ENCODE results near the gene AAMP. TPM values are rescaled to one million over a fixed set of nuclear protein-coding genes. Genes with fewer than 3 reads are reported as not detected.

The AAMP gene
- total and polyA plus RNA-seq, 4 donors = 63.6 to 116 (median 74.6) TPM

- TF ChIP-seq MAX (IDR thresholded peaks at IDR 0.05) (no peak), FOXA2 (IDR thresholded peaks at IDR 0.05) (no peak), RAD21 (IDR thresholded peaks at IDR 0.05) (no peak), NR2F2 (IDR thresholded peaks at IDR 0.05) (no peak), YY1 (IDR thresholded peaks at IDR 0.05) (no peak), TAF1 (conservative IDR thresholded peaks at IDR 0.05) (no peak), GABPA (IDR thresholded peaks at IDR 0.05 in 1 of 2, conservative IDR thresholded peaks at IDR 0.05 in 1 of 2) (no peak), HNF4G (IDR thresholded peaks at IDR 0.05) (no peak)
These were observed 28.5 kb upstream of the AAMP start (continued) for GRCh38 chr2:218298314-218298875.

GRCh38 chr2:218296847-218297246 lies 26.9 kb upstream of the AAMP start:
- 55% methylated on average over 7 of the region's 7 CpGs for WGBS
- H3K4me3 ChIP-seq (ENCODE audit: low read depth in 1 of 3, low read length in 3 of 3) = no peak overlapping the region
- H3K36me3 ChIP-seq (ENCODE audit: control insufficient read depth in 4 of 4, insufficient read depth in 3 of 4, low read depth in 1 of 4, low read length in 3 of 4) = no peaks in the 10 kb centered on the region
- DNase-seq (ENCODE audit: low spot score) = no peak
- no peak overlapping the region for H3K27ac ChIP-seq (ENCODE audit: low read depth in 1 of 2, low read length in 2 of 2)
- H3K9ac ChIP-seq (ENCODE audit: low read depth in 1 of 2, low read length in 2 of 2) = no peak overlapping the region
- no peaks in the 10 kb centered on the region for H3K27me3 ChIP-seq (ENCODE audit: control insufficient read depth in 4 of 4, insufficient read depth in 4 of 4, low read length in 3 of 4)
- H3K4me1 ChIP-seq (ENCODE audit: control insufficient read depth in 4 of 4, insufficient read depth in 4 of 4, low read length in 3 of 4) = peaks cover 4 to 20% (median 12%) of the 10 kb centered on the region in 4 donors
- TF ChIP-seq JUND (IDR thresholded peaks at IDR 0.05) = no peak
- peak; percentile 8 for TF ChIP-seq CTCF (IDR thresholded peaks at IDR 0.05; ENCODE audit: low read depth, low read length, missing input control)
- TF ChIP-seq SP1 (IDR thresholded peaks at IDR 0.05) = peak; percentile 42
- peak in 1 of 2 donors; percentile 35 for TF ChIP-seq HNF4A (conservative IDR thresholded peaks at IDR 0.05)
- peak; percentile 42 to 81 for TF ChIP-seq RXRA (IDR thresholded peaks at IDR 0.05)
- no peak for TF ChIP-seq ZBTB33 (IDR thresholded peaks at IDR 0.05)
- peak in 1 of 2 donors; percentile 69 for TF ChIP-seq RAD21 (IDR thresholded peaks at IDR 0.05)
- TF ChIP-seq TAF1 (conservative IDR thresholded peaks at IDR 0.05) = no peak
- no peak for TF ChIP-seq GABPA (IDR thresholded peaks at IDR 0.05 in 1 of 2, conservative IDR thresholded peaks at IDR 0.05 in 1 of 2)
- H3K9me3 ChIP-seq (ENCODE audit: control insufficient read depth in 4 of 4, low read length in 3 of 4) = no peaks in the 10 kb centered on the region

GRCh38 chr2:218296200-218296599 lies 26.3 kb upstream of the AAMP start:
- no peak overlapping the region for H3K27ac ChIP-seq (ENCODE audit: low read depth in 1 of 2, low read length in 2 of 2)
- no peaks in the 10 kb centered on the region for H3K36me3 ChIP-seq (ENCODE audit: control insufficient read depth in 4 of 4, insufficient read depth in 3 of 4, low read depth in 1 of 4, low read length in 3 of 4)
- H3K9ac ChIP-seq (ENCODE audit: low read depth in 1 of 2, low read length in 2 of 2) = no peak overlapping the region
- H3K4me3 ChIP-seq (ENCODE audit: low read depth in 1 of 3, low read length in 3 of 3) = no peak overlapping the region
- H3K4me1 ChIP-seq (ENCODE audit: control insufficient read depth in 4 of 4, insufficient read depth in 4 of 4, low read length in 3 of 4) = peaks cover 5 to 27% (median 14%) of the 10 kb centered on the region in 4 donors
- no peak for DNase-seq (ENCODE audit: low spot score)
- H3K9me3 ChIP-seq (ENCODE audit: control insufficient read depth in 4 of 4, low read length in 3 of 4) = no peaks in the 10 kb centered on the region
- WGBS = 97% methylated on average over 1 of the region's 1 CpG
- H3K27me3 ChIP-seq (ENCODE audit: control insufficient read depth in 4 of 4, insufficient read depth in 4 of 4, low read length in 3 of 4) = no peaks in the 10 kb centered on the region
- no peak for TF ChIP-seq NR2F2 (IDR thresholded peaks at IDR 0.05)
- no peak for TF ChIP-seq SP1 (IDR thresholded peaks at IDR 0.05)
- TF ChIP-seq MAX (IDR thresholded peaks at IDR 0.05) = no peak
- TF ChIP-seq EGR1 (IDR thresholded peaks at IDR 0.05; ENCODE audit: low read depth in 2 of 2) = no peak
- no peak for TF ChIP-seq RXRA (IDR thresholded peaks at IDR 0.05)
- TF ChIP-seq GABPA (IDR thresholded peaks at IDR 0.05 in 1 of 2, conservative IDR thresholded peaks at IDR 0.05 in 1 of 2) = no peak
- TF ChIP-seq ATF3 (IDR thresholded peaks at IDR 0.05) = no peak
- no peak for TF ChIP-seq TAF1 (conservative IDR thresholded peaks at IDR 0.05)
- no peak for TF ChIP-seq HNF4G (IDR thresholded peaks at IDR 0.05)
- TF ChIP-seq FOXA1 (IDR thresholded peaks at IDR 0.05) = no peak
- TF ChIP-seq FOXA2 (IDR thresholded peaks at IDR 0.05) = no peak
- no peak for TF ChIP-seq YY1 (IDR thresholded peaks at IDR 0.05)
